G401 (cell line): ENCODE measurements around the gene GRIN2C. TPM values are rescaled to one million over a fixed set of nuclear protein-coding genes. Genes with fewer than 3 reads are reported as not detected.
A peak's percentile ranks its signal among the peaks of the same experiment; 100 is the strongest.

Source experiments
- DNase-seq: peaks from one replicate; pipeline ENCODE4 v3.0.0-alpha.2; 2015; ENCODE audit warnings: low spot score
- in situ Hi-C: cut with HindIII; loops from 2 replicates; pipeline ENCODE4 v1.10.0; 2016; ENCODE audit warnings: low sequenced_read_pairs, mixed read lengths
- total RNA-seq: library from RNA; depleted of rRNA; stranded (reverse); fragments of >200 nt; shearing (Covaris generic); gene quantifications from 2 replicates; pipeline ENCODE4 v1.2.3, GENCODE V29; 2014

Gene GRIN2C
- total RNA-seq, 1 experiment from 2014 or later, result 1.3 TPM

GRCh38 chr17:74810699-74811485, 48.8 kb downstream of the GRIN2C start:
- in situ Hi-C loops, result no loop called here
- peak; percentile 89 for DNase-seq

DNA sequence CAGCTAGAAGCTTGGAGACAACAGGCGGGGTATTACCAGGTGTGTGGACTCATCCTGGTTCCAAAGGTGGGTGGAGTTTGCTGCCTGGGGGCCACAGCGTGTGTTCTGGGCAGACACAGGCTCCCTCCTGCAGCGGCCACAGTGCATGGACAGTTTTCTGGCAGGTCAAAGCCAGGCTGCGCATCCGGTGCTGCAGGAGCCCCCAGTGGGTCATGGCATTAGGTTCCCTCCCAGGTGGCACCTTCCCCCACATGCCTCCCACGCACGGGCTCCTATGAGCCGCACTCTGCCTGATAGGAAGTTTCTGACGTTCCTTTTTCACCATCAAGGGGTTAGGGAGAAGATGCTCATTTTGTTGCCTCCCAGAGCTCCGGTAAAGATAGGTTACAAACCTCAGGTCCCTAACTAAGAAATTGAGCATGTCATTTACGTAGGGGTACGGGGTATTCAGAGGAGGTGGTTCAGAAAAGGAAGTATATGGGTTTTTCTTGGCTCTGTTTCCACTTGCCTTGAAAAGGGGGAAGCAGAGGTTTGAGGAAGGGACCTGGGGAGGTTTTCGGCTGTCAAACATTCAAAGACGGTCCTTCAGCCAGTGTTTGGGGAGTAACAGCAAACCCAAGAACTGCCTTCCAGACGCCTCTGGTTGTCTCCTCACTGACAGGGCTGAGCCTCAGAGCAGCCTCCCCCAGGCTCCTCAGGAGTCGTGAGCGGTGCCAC, 50.8 kb downstream of the GRIN2C start:
- in situ Hi-C loops, result loop anchor here (5.0 to 10.0 kb wide), 2 partner anchors 38 to 146 kb away; no protein-coding TSS in a partner anchor
- no peak for DNase-seq

DNA sequence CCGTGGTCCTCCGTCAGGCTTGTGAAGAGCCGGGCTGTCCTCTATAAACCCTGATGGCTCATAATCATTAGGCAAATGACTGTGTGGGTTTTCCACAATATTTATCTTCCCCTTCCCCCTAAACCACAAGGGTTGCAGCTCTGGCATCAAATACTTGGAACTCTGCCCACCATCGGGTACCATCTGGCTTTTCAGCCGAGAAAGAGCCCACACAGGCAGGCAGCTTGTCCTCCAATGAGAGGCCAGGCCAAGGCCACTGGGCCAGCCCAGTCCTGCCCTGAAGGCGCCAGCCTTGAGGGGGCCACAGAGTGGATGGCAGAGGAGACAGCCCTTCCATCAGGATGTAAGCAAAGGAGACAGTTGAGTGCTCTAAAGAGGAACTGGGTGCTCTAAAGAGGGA, 51.8 kb downstream of the GRIN2C start:
- DNase-seq, result peak; percentile 96
- in situ Hi-C loops, result loop anchor here (5.0 to 10.0 kb wide), 2 partner anchors 39 to 147 kb away; no protein-coding TSS in a partner anchor

GRCh38 chr17:74807441-74807840, 52.2 kb downstream of the GRIN2C start:
- in situ Hi-C loops, result loop anchor here (5.0 to 10.0 kb wide), 2 partner anchors 40 to 147 kb away; no protein-coding TSS in a partner anchor
- DNase-seq, result peak; percentile 75

- in situ Hi-C loops, result loop anchor here (5.0 to 10.0 kb wide), 2 partner anchors 41 to 148 kb away; no protein-coding TSS in a partner anchor
- DNase-seq, result no peak
Measured at GRCh38 chr17:74806334-74806733, 53.4 kb downstream of the GRIN2C start.

DNA sequence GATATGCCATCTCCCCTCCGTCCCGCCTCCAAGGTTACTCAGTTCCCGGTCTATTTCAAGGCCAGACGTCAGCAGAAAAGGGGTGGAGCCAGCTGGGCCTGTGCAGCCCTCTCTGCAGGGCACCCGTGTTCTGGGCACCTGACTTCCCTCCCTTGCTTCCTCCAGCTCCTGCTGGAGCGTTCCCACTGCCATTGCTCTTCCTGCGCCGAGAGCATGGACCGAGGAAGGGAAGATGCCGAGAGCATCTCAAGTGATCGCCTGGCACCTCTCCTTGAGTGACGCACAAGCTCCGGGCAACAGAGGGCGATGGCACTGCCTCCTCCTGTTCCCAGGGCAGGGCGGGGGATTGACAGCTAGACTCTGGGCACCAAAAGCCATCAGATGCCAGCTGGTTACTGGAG, 54.1 kb downstream of the GRIN2C start:
- peak; percentile 99 for DNase-seq
- in situ Hi-C loops, result loop anchor here (5.0 to 10.0 kb wide), 2 partner anchors 42 to 149 kb away; no protein-coding TSS in a partner anchor

DNA sequence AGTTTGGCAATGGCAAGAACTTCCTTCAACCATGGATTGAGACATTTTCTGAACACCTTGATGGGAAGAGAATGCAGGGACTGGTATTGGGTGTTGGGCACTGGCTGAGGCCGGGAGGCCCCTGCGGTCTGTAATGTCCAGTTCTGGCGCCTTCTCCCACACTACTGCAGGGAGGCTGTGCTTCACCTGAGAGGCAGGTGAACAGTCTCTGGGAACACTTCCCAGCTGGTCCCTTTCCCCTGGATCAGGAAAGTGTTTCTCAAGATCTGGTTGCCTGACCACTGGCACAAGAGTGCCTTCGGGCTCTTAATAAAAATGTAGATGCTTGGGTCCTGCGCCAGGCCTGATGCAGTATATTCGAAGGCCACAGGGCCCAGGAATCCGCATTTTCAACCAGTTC, 55.0 kb downstream of the GRIN2C start:
- in situ Hi-C loops, result loop anchor here (5.0 to 10.0 kb wide), 2 partner anchors 43 to 150 kb away; no protein-coding TSS in a partner anchor
- DNase-seq, result no peak

DNA sequence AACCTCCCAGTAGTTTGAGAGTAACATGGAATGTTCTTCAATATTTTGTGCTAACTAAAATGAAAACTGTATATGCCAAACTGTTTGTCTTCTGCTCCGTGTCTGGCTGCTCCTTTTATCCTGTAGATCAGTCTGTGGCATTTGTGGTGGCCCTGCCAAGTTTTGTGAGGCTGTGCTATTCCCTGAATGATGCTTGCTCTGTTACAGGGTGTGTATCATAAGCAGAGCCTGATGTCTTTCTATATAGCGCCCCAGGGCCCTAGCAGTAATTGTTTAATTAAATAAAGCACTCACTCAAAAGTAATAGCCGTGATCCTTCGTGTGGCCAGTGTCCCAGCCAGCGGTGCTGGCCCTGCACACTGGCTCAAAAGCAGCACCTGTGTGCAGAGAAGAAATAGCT, 55.7 kb downstream of the GRIN2C start:
- peak; percentile 70 for DNase-seq
- in situ Hi-C loops, result loop anchor here (10.0 kb wide), 1 partner anchor 151 kb away; no protein-coding TSS in a partner anchor

- in situ Hi-C loops, result loop anchor here (10.0 kb wide), 1 partner anchor 151 kb away; no protein-coding TSS in a partner anchor
- peak; percentile 95 for DNase-seq
Measured at GRCh38 chr17:74803388-74803930, 56.2 kb downstream of the GRIN2C start.

- no peak for DNase-seq
- in situ Hi-C loops, result loop anchor here (10.0 kb wide), 1 partner anchor 153 kb away; no protein-coding TSS in a partner anchor
Measured at GRCh38 chr17:74801896-74802295, 57.8 kb downstream of the GRIN2C start.

- in situ Hi-C loops, result loop anchor here (10.0 kb wide), 1 partner anchor 154 kb away; no protein-coding TSS in a partner anchor
- peak; percentile 37 for DNase-seq
Measured at GRCh38 chr17:74800531-74800930, 59.2 kb downstream of the GRIN2C start.

GRCh38 chr17:74799097-74799496, 60.6 kb downstream of the GRIN2C start:
- DNase-seq, result peak; percentile 83
- in situ Hi-C loops, result no loop called here

DNA sequence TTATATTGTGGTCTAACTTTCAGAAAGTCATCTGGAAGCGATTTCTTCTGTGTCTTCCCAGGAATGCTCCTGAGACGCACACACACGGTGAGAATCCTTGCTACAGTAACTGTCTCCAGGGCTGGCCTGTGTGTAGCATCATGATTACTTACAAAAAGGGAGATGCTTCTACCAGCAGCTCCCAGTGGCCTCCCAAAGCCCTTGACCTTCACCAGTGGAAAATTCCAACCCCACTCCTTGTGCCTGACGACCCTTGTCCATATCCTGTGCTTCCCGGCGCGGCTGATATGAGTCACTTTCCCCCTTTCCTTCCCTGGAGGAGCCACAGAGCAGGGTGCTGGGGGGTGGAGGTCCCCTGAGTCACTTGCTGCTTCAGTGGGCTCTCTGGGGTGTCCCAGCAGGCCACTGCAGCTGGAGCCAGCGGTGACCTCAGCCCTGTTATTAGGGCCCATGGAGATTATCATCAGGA, 61.4 kb downstream of the GRIN2C start:
- DNase-seq, result no peak
- in situ Hi-C loops, result no loop called here

- in situ Hi-C loops, result no loop called here
- DNase-seq, result no peak
Measured at GRCh38 chr17:74797824-74798223, 61.9 kb downstream of the GRIN2C start.

GRCh38 chr17:74796866-74797265, 62.8 kb downstream of the GRIN2C start:
- in situ Hi-C loops, result no loop called here

DNA sequence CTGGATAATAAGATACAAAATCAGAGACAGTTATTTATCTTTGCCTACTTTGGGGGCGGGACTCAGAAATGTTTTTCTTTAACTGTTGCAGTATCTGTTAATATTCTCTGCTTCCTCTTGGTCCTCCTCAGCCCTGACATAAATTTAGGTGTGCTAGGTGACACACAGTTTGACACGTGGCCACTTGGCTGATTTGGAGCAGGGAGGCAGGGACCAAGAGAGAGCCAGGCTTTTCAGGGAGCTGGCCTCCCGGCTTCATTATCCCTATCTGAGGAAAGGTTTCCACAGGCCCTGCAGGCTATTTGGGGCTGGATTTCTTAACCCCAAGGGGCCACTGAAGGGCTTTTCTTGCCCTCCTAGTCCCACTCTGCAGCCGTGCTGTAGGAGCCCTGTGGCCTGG, 63.5 kb downstream of the GRIN2C start:
- peak; percentile 91 for DNase-seq
- in situ Hi-C loops, result no loop called here

More at GRCh38 chr17:74796866-74797265, 62.8 kb downstream of the GRIN2C start:
- DNase-seq, result no peak

DNA sequence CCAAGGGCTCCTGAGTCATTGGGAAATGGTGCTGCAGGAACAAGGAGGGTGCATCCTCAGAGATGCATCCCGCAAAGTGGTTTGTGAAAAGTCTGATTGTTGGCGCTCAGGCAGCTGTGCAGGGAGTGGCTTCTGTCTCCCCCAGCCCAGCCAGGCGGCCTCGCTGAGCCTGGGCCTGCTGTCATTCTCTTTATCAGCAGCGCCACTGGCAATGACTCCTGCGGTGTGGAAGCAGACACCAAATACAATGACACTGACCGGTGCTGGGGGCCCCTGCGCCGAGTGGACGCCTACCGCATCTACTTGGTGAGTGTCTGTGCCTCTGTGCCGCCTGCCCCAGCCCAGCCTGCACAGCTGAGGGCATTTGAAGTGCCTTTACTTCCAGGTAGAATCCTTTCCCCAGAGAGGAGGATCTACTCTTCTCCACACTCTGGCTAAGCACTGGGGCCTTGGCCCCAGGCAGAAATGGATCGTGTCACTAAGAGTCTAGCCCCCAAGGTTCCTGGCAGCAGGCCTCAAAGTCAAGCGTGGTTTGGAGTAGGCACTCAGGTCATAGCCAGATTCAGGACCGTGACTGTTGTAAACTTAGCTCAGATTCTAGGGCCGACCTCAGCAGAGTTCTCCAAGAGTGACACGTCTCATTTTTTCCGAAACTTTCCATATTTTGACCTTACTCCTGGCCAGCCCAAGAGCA, 64.2 kb downstream of the GRIN2C start:
- no peak for DNase-seq
- in situ Hi-C loops, result no loop called here

- no peak for DNase-seq
- in situ Hi-C loops, result no loop called here
Measured at GRCh38 chr17:74792586-74793105, 67.0 kb downstream of the GRIN2C start.
